ENCODE results near the gene LGALS3BP. TPM values are rescaled to one million over a fixed set of nuclear protein-coding genes. Genes with fewer than 3 reads are reported as not detected.

The LGALS3BP gene
- total and polyA plus RNA-seq, 2 of the 8 experiments (the other 6 are each of a cell fraction or from before 2014, with no cell fraction given): 56.1 to 61.6 TPM

- TF ChIP-seq CHD7 (IDR thresholded peaks at IDR 0.05; ENCODE audit: insufficient replicate concordance, low read length) (no peak), RAD21 (IDR thresholded peaks at IDR 0.05 in 1 of 2, conservative IDR thresholded peaks at IDR 0.05 in 1 of 2; ENCODE audit: low read depth in 2 of 2, low read length in 2 of 2) (no peak), KDM1A (IDR thresholded peaks at IDR 0.05; ENCODE audit: borderline replicate concordance, low read length) (no peak), CEBPB (IDR thresholded peaks at IDR 0.05; ENCODE audit: low read depth, low read length) (no peak), SAP30 (IDR thresholded peaks at IDR 0.05; ENCODE audit: insufficient read depth, insufficient replicate concordance, low read length) (no peak), JUND (IDR thresholded peaks at IDR 0.05; ENCODE audit: low read length) (no peak), SP2 (IDR thresholded peaks at IDR 0.05; ENCODE audit: low read length) (no peak), RXRA (IDR thresholded peaks at IDR 0.05; ENCODE audit: insufficient read depth, low read depth, low read length) (no peak), SP4 (IDR thresholded peaks at IDR 0.05; ENCODE audit: low read length) (no peak), EGR1 (IDR thresholded peaks at IDR 0.05; ENCODE audit: borderline replicate concordance, low read depth, low read length) (no peak)
These were observed 29.9 kb upstream of the LGALS3BP start, which contains the start of gene CANT1 (continued) for GRCh38 chr17:79009397-79010303.

All from H1 (cell line).